GM21723 (cell line): Measurements from ENCODE around the gene CDC42BPA.

Experiments used
- ATAC-seq: cut with Tn5 transposase; IDR thresholded peaks from one replicate; pipeline ENCODE4 v1.9.1; 2021; ENCODE audit warnings: mild to moderate bottlenecking, moderate library complexity; ENCODE audit not compliant: unreplicated experiment

CDC42BPA gene

GRCh38 chr1:226983992-226984364, 334.3 kb downstream of the CDC42BPA start:
- ATAC-seq: no peak

- no peak for ATAC-seq
Measured at GRCh38 chr1:226983247-226983991, 334.9 kb downstream of the CDC42BPA start.

GRCh38 chr1:226982451-226983177, 335.7 kb downstream of the CDC42BPA start:
- ATAC-seq: no peak

GRCh38 chr1:226981838-226982237, 336.5 kb downstream of the CDC42BPA start:
- ATAC-seq: no peak

GRCh38 chr1:226981386-226981817, 336.9 kb downstream of the CDC42BPA start:
- ATAC-seq: no peak

GRCh38 chr1:226980565-226981385, 337.5 kb downstream of the CDC42BPA start:
- no peak for ATAC-seq

- no peak for ATAC-seq
Measured at GRCh38 chr1:226980122-226980560, 338.2 kb downstream of the CDC42BPA start.

GRCh38 chr1:226979517-226980121, 338.7 kb downstream of the CDC42BPA start:
- ATAC-seq: no peak

GRCh38 chr1:226979115-226979516, 339.2 kb downstream of the CDC42BPA start:
- no peak for ATAC-seq

GRCh38 chr1:226978432-226979114, 339.7 kb downstream of the CDC42BPA start:
- no peak for ATAC-seq

GRCh38 chr1:226977643-226978431, 340.5 kb downstream of the CDC42BPA start:
- no peak for ATAC-seq

- no peak for ATAC-seq
Measured at GRCh38 chr1:226976978-226977642, 341.2 kb downstream of the CDC42BPA start.

GRCh38 chr1:226976276-226976977, 341.9 kb downstream of the CDC42BPA start:
- no peak for ATAC-seq

GRCh38 chr1:226975259-226976250, 342.7 kb downstream of the CDC42BPA start:
- ATAC-seq: no peak

GRCh38 chr1:226974544-226975258, 343.6 kb downstream of the CDC42BPA start:
- no peak for ATAC-seq

- ATAC-seq: no peak
Measured at GRCh38 chr1:226973898-226974543, 344.3 kb downstream of the CDC42BPA start.
